ENCODE measurements around the gene RIPOR2. TPM values are rescaled to one million over a fixed set of nuclear protein-coding genes. Genes with fewer than 3 reads are reported as not detected.

RIPOR2 gene
- total RNA-seq, 1 donor from 2014 or later, result 49.0 TPM

DNA sequence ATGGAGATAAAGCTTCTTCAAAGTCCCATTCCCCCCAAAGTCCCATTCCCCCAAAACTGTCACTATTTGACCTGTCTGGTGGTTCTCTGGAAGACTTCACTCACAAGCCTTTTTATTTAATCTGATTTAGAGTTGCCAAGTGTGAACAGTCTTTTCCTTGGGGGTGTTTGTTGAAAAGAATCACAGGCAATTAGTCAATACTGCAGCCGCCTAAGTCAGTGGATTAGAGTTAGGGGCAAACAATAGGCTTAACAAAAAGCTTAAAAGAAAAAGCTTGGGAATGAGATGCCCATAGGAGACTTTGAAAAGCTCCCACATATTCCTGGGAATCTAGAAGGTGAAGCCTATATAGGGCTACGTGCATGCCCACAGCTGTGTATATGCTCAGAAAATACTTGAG is 8.0 kb upstream of the RIPOR2 start:
- intact Hi-C loops (cut with DNase I), result no loop called here
- TF ChIP-seq, protein P1, sequence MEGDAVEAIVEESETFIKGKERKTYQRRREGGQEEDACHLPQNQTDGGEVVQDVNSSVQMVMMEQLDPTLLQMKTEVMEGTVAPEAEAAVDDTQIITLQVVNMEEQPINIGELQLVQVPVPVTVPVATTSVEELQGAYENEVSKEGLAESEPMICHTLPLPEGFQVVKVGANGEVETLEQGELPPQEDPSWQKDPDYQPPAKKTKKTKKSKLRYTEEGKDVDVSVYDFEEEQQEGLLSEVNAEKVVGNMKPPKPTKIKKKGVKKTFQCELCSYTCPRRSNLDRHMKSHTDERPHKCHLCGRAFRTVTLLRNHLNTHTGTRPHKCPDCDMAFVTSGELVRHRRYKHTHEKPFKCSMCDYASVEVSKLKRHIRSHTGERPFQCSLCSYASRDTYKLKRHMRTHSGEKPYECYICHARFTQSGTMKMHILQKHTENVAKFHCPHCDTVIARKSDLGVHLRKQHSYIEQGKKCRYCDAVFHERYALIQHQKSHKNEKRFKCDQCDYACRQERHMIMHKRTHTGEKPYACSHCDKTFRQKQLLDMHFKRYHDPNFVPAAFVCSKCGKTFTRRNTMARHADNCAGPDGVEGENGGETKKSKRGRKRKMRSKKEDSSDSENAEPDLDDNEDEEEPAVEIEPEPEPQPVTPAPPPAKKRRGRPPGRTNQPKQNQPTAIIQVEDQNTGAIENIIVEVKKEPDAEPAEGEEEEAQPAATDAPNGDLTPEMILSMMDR (IDR thresholded peaks at IDR 0.05), result no peak
- Histone ChIP-seq H3K4me1 (no peaks in the 10 kb centered on the region), H3K27me3 (no peaks in the 10 kb centered on the region), H3K4me3 (no peak overlapping the region), H3K36me3 (no peaks in the 10 kb centered on the region), H3K27ac (no peak overlapping the region), H3K9me3 (peaks cover 0 to 9% of the 10 kb centered on the region in 2 donors)
- no peak for DNase-seq (ENCODE audit: low spot score in 2 of 2)

GRCh38 chr6:24940311-24940917 is 4.7 kb upstream of the RIPOR2 start:
- intact Hi-C loops (cut with DNase I), result no loop called here
- H3K4me1 ChIP-seq, result no peaks in the 10 kb centered on the region
- H3K36me3 ChIP-seq, result no peaks in the 10 kb centered on the region
- no peak for DNase-seq (ENCODE audit: low spot score in 2 of 2)
- no peak overlapping the region for H3K27ac ChIP-seq
- H3K27me3 ChIP-seq, result no peaks in the 10 kb centered on the region
- H3K9me3 ChIP-seq, result peaks cover 0 to 7% of the 10 kb centered on the region in 2 donors
- H3K4me3 ChIP-seq, result no peak overlapping the region
- TF ChIP-seq, protein P1 (IDR thresholded peaks at IDR 0.05), result no peak

- H3K27ac ChIP-seq, result no peak overlapping the region
- no peaks in the 10 kb centered on the region for H3K36me3 ChIP-seq
- no peaks in the 10 kb centered on the region for H3K27me3 ChIP-seq
- no peaks in the 10 kb centered on the region for H3K9me3 ChIP-seq
- H3K4me1 ChIP-seq, result no peaks in the 10 kb centered on the region
- TF ChIP-seq, protein P1 (IDR thresholded peaks at IDR 0.05), result no peak
- intact Hi-C loops (cut with DNase I), result no loop called here
- no peak overlapping the region for H3K4me3 ChIP-seq
- no peak for DNase-seq (ENCODE audit: low spot score in 2 of 2)
Measured at GRCh38 chr6:24936641-24937317, 1.0 kb upstream of the RIPOR2 start.

- Histone ChIP-seq H3K4me1 (peaks cover 0 to 7% of the 10 kb centered on the region in 2 donors), H3K27me3 (no peaks in the 10 kb centered on the region), H3K27ac (no peak overlapping the region), H3K36me3 (no peaks in the 10 kb centered on the region), H3K9me3 (no peaks in the 10 kb centered on the region), H3K4me3 (no peak overlapping the region)
- no peak for DNase-seq (ENCODE audit: low spot score in 2 of 2)
- TF ChIP-seq, protein P1 (IDR thresholded peaks at IDR 0.05), result peak in 1 of 3 experiments; percentile 4
- intact Hi-C loops (cut with DNase I), result no loop called here
Measured at GRCh38 chr6:24933868-24934401, 1.8 kb downstream of the RIPOR2 start.

DNA sequence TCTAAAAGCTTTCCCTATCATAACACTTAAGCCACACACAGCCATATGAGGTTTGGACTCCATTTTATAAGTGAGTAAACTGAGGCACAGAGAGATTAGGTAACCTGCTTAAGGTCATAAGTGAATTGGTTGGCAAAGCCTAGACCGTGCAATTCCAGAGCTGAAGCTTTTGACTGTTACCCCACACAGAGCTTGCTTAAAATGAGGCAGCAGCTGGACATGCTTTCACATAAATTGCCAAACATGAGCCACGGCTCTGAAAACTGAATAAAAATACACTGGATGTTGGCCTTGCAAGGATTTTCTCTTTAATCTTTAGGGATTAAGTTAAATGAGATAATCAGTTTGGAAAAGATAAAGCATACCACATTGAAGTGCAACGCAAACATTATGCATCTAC is 2.5 kb downstream of the RIPOR2 start:
- Histone ChIP-seq H3K9me3 (no peaks in the 10 kb centered on the region), H3K27me3 (no peaks in the 10 kb centered on the region), H3K27ac (no peak overlapping the region), H3K36me3 (no peaks in the 10 kb centered on the region), H3K4me1 (peaks cover 0 to 7% of the 10 kb centered on the region in 2 donors), H3K4me3 (no peak overlapping the region)
- DNase-seq (ENCODE audit: low spot score in 2 of 2), result no peak
- intact Hi-C loops (cut with DNase I), result no loop called here
- TF ChIP-seq, protein P1 (IDR thresholded peaks at IDR 0.05), result no peak

Measured in ascending aorta (tissue), 2 donors.